Neuronal stem cell (in vitro differentiated cells): ENCODE results near the gene PCCA.
A peak's percentile ranks its signal among the peaks of the same experiment; 100 is the strongest.

ENCODE experiments used
- DNase-seq: peaks from one replicate; pipeline ENCODE4 v3.0.0-alpha.2; 2013; ENCODE audit warnings: low spot score
- H2AFZ ChIP-seq: one replicate; pipeline ENCODE4 v1.6.1; 2013; ENCODE audit warnings: mild to moderate bottlenecking, low read length, inconsistent platforms
- H2AK5ac ChIP-seq: 2 replicates; pipeline ENCODE4 v1.6.1; 2013; ENCODE audit warnings: low read depth, mild to moderate bottlenecking, inconsistent platforms, low read length, moderate library complexity, mixed read lengths
- H2BK120ac ChIP-seq: 2 replicates; pipeline ENCODE4 v1.6.1; 2013; ENCODE audit warnings: low read depth, mild to moderate bottlenecking, inconsistent platforms, low read length, moderate library complexity, mixed read lengths
- H2BK12ac ChIP-seq: one replicate; pipeline ENCODE4 v1.6.1; 2013; ENCODE audit warnings: low read length, inconsistent platforms
- H2BK15ac ChIP-seq: 2 replicates; pipeline ENCODE4 v1.6.1; 2013; ENCODE audit warnings: mild to moderate bottlenecking, low read length, inconsistent platforms, mixed read lengths
- H2BK5ac ChIP-seq: one replicate; pipeline ENCODE4 v1.6.1; 2013; ENCODE audit warnings: inconsistent platforms, mild to moderate bottlenecking, low read length, moderate library complexity
- H3K14ac ChIP-seq: one replicate; pipeline ENCODE4 v1.6.1; 2013; ENCODE audit warnings: low read length, inconsistent platforms
- H3K18ac ChIP-seq: 2 replicates; pipeline ENCODE4 v1.6.1; 2013; ENCODE audit warnings: low read length, inconsistent platforms
- H3K23ac ChIP-seq: 2 replicates; pipeline ENCODE4 v1.6.1; 2013; ENCODE audit warnings: low read depth, mild to moderate bottlenecking, mixed read lengths, low read length, inconsistent platforms; ENCODE audit not compliant: poor library complexity
- H3K27ac ChIP-seq: replicated peaks from 3 replicates; pipeline ENCODE4 v1.5.1; 2013; ENCODE audit warnings: low read length, inconsistent platforms
- H3K27me3 ChIP-seq, 3 experiments: 2 replicates each; pipeline ENCODE4 v1.6.1; 2013; ENCODE audit warnings: low read length in 3 of 3, mild to moderate bottlenecking in 2 of 3, inconsistent platforms in 1 of 3, low read depth in 1 of 3, mixed read lengths in 1 of 3, moderate library complexity in 1 of 3; ENCODE audit not compliant: control insufficient read depth in 3 of 3, insufficient read depth in 3 of 3
- H3K36me3 ChIP-seq, 2 donors: replicated peaks in 1 of 2; 2 replicates each; pipeline ENCODE4 v1.6.1; 2013; ENCODE audit warnings: low read length in 2 of 2; ENCODE audit not compliant: control insufficient read depth in 2 of 2, insufficient read depth in 2 of 2
- H3K4ac ChIP-seq: 2 replicates; pipeline ENCODE4 v1.6.1; 2013; ENCODE audit warnings: inconsistent platforms, mild to moderate bottlenecking, low read length, moderate library complexity
- H3K4me1 ChIP-seq, 2 donors: 1 replicate in 1 of 2; 2 replicates in 1 of 2; pipeline ENCODE4 v1.6.1; 2013; ENCODE audit warnings: low read length in 2 of 2, low read depth in 1 of 2; ENCODE audit not compliant: control insufficient read depth in 2 of 2, insufficient read depth in 1 of 2
- H3K4me2 ChIP-seq: one replicate; pipeline ENCODE4 v1.6.1; 2013; ENCODE audit warnings: mild to moderate bottlenecking, low read length, inconsistent platforms; ENCODE audit not compliant: insufficient read depth, poor library complexity, severe bottlenecking
- H3K4me3 ChIP-seq, 2 donors: 2 replicates each; pipeline ENCODE4 v1.5.1; 2013; ENCODE audit warnings: low read length in 2 of 2, mild to moderate bottlenecking in 2 of 2, inconsistent platforms in 1 of 2, moderate library complexity in 1 of 2
- H3K79me1 ChIP-seq: one replicate; pipeline ENCODE4 v1.6.1; 2013; ENCODE audit warnings: low read depth, mild to moderate bottlenecking, inconsistent platforms, low read length, moderate library complexity
- H3K9ac ChIP-seq: one replicate; pipeline ENCODE4 v1.6.1; 2013; ENCODE audit warnings: mild to moderate bottlenecking, low read depth, low read length, inconsistent platforms; ENCODE audit not compliant: poor library complexity
- H3K9me3 ChIP-seq, 2 donors: replicated peaks in 1 of 2; 2 replicates each; pipeline versions ENCODE3 to v1.6.1; 2013; ENCODE audit warnings: low read length in 2 of 2, mild to moderate bottlenecking in 2 of 2, inconsistent platforms in 1 of 2, low read depth in 1 of 2, mixed read lengths in 1 of 2, moderate library complexity in 1 of 2; ENCODE audit not compliant: control insufficient read depth in 2 of 2, insufficient read depth in 1 of 2
- H4K8ac ChIP-seq: one replicate; pipeline ENCODE4 v1.6.1; 2013; ENCODE audit warnings: low read depth, mild to moderate bottlenecking, inconsistent platforms, low read length, moderate library complexity
- H4K91ac ChIP-seq: one replicate; pipeline ENCODE4 v1.6.1; 2013; ENCODE audit warnings: low read length, low read depth, mild to moderate bottlenecking, inconsistent platforms; ENCODE audit not compliant: poor library complexity
- WGBS, 2 donors: extraction: QIAGEN DNeasy Blood & Tissue Kit; methylation state at CpG; one replicate each; pipeline ENCODE4 v1.1.7; 2013; ENCODE audit warnings: missing lambda C conversion rate in 2 of 2, mixed read lengths in 1 of 2; ENCODE audit not compliant: insufficient read length in 2 of 2, insufficient replicate concordance in 1 of 2; ENCODE audit errors: extremely low coverage in 2 of 2; 5-methylcytosine and 5-hydroxymethylcytosine counted together

Gene PCCA

GRCh38 chr13:100465558-100465957 is 376.7 kb downstream of the PCCA start:
- Histone ChIP-seq H2AFZ (no peak overlapping the region), H4K8ac (no peak overlapping the region), H3K4ac (no peak overlapping the region), H3K4me1 (peaks cover 6 to 17% of the 10 kb centered on the region in 2 donors), H3K9ac (no peak overlapping the region), H3K18ac (no peak overlapping the region), H3K9me3 (no peaks in the 10 kb centered on the region), H2BK15ac (no peak overlapping the region), H2BK5ac (no peak overlapping the region), H2AK5ac (no peak overlapping the region), H3K79me1 (no peaks in the 10 kb centered on the region), H3K23ac (no peak overlapping the region), H3K4me3 (no peak overlapping the region), H3K27me3 (no peaks in the 10 kb centered on the region), H4K91ac (no peak overlapping the region), H2BK120ac (no peak overlapping the region), H3K36me3 (no peaks in the 10 kb centered on the region), H2BK12ac (no peak overlapping the region), H3K27ac (no peak overlapping the region), H3K4me2 (no peak overlapping the region), H3K14ac (no peak overlapping the region)
- no CpG with 5 or more reads among the region's 5 CpGs for WGBS, 2 donors
- DNase-seq: no peak

GRCh38 chr13:100470866-100471505 is 382.1 kb downstream of the PCCA start:
- Histone ChIP-seq H3K79me1 (no peaks in the 10 kb centered on the region), H3K14ac (no peak overlapping the region), H3K4me1 (peaks cover 10 to 21% of the 10 kb centered on the region in 2 donors), H4K8ac (no peak overlapping the region), H3K4ac (no peak overlapping the region), H3K27me3 (no peaks in the 10 kb centered on the region), H3K23ac (no peak overlapping the region), H3K4me3 (no peak overlapping the region), H3K4me2 (no peak overlapping the region), H4K91ac (no peak overlapping the region), H3K9me3 (no peaks in the 10 kb centered on the region), H3K27ac (no peak overlapping the region), H2BK12ac (no peak overlapping the region), H2AK5ac (no peak overlapping the region), H3K36me3 (no peaks in the 10 kb centered on the region), H2BK5ac (no peak overlapping the region), H3K9ac (no peak overlapping the region), H2BK120ac (no peak overlapping the region), H2BK15ac (no peak overlapping the region), H3K18ac (no peak overlapping the region), H2AFZ (no peak overlapping the region)
- WGBS, 2 donors: no CpG with 5 or more reads among the region's 5 CpGs
- no peak for DNase-seq

GRCh38 chr13:100473087-100473486 is 384.2 kb downstream of the PCCA start:
- Histone ChIP-seq H2BK120ac (no peak overlapping the region), H2BK12ac (no peak overlapping the region), H3K9me3 (no peaks in the 10 kb centered on the region), H3K4me2 (no peak overlapping the region), H3K4me1 (peaks cover 10 to 21% of the 10 kb centered on the region in 2 donors), H4K91ac (no peak overlapping the region), H3K23ac (no peak overlapping the region), H3K79me1 (no peaks in the 10 kb centered on the region), H2BK15ac (no peak overlapping the region), H2BK5ac (no peak overlapping the region), H3K27me3 (no peaks in the 10 kb centered on the region), H4K8ac (no peak overlapping the region), H3K27ac (peak overlapping the region; percentile 5), H2AFZ (no peak overlapping the region), H3K9ac (no peak overlapping the region), H2AK5ac (no peak overlapping the region), H3K4me3 (peak overlapping the region in 1 of 2 donors; percentile 11), H3K18ac (peak overlapping the region; percentile 36), H3K36me3 (no peaks in the 10 kb centered on the region), H3K4ac (no peak overlapping the region), H3K14ac (no peak overlapping the region)
- peak; percentile 26 for DNase-seq
- WGBS, 2 donors: no CpG with 5 or more reads among the region's 10 CpGs

- H3K4ac ChIP-seq: no peak overlapping the region
- no peak overlapping the region for H2BK15ac ChIP-seq
- H2BK120ac ChIP-seq: no peak overlapping the region
- peaks cover 13 to 21% of the 10 kb centered on the region in 2 donors for H3K4me1 ChIP-seq
- H3K27me3 ChIP-seq: no peaks in the 10 kb centered on the region
- no peak overlapping the region for H2BK5ac ChIP-seq
- no peak overlapping the region for H3K4me2 ChIP-seq
- H4K8ac ChIP-seq: no peak overlapping the region
- no peaks in the 10 kb centered on the region for H3K36me3 ChIP-seq
- H3K23ac ChIP-seq: no peak overlapping the region
- no peak overlapping the region for H2BK12ac ChIP-seq
- H2AK5ac ChIP-seq: no peak overlapping the region
- H2AFZ ChIP-seq: no peak overlapping the region
- H3K18ac ChIP-seq: no peak overlapping the region
- H3K14ac ChIP-seq: no peak overlapping the region
- WGBS, 2 donors: no CpG with 5 or more reads among the region's 8 CpGs
- no peaks in the 10 kb centered on the region for H3K79me1 ChIP-seq
- peak; percentile 43 for DNase-seq
- peak overlapping the region in 1 of 2 donors; percentile 11 for H3K4me3 ChIP-seq
- H3K9ac ChIP-seq: no peak overlapping the region
- no peak overlapping the region for H4K91ac ChIP-seq
- peak overlapping the region; percentile 5 for H3K27ac ChIP-seq
- H3K9me3 ChIP-seq: no peaks in the 10 kb centered on the region
These were observed 384.7 kb downstream of the PCCA start for GRCh38 chr13:100473501-100474044.
